HG02610 (cell line): ENCODE data around the gene DHX30.
"Not testable (repeated sequence)": the region's sequence is repeated elsewhere in the genome, so short reads cannot be mapped to it uniquely, and the experiment has no call there.

Experiments
- ATAC-seq: cut with Tn5 transposase; IDR thresholded peaks from one replicate; pipeline ENCODE4 v1.9.1; 2021; ENCODE audit warnings: mild to moderate bottlenecking, moderate library complexity; ENCODE audit not compliant: unreplicated experiment

The DHX30 gene

DNA sequence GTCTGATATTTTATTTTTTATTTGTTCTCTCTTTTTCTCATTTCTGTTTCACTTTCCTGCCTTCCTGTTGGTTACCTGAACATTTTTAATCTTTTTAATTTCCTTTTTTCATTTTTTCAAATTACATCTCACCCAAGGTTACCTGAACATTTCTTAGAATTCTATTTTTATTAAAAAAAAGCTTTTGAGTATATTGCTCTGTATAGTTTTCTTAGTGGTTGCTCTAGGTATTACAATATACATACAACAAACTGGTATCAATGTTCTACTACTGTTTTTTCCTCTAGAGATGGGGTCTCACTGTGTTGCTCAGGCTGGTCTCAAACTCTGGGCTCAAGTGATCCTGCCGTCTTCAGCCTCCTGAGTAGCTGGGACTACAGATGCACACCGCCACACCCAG is 79.4 kb downstream of the DHX30 start:
- ATAC-seq, result no peak

DNA sequence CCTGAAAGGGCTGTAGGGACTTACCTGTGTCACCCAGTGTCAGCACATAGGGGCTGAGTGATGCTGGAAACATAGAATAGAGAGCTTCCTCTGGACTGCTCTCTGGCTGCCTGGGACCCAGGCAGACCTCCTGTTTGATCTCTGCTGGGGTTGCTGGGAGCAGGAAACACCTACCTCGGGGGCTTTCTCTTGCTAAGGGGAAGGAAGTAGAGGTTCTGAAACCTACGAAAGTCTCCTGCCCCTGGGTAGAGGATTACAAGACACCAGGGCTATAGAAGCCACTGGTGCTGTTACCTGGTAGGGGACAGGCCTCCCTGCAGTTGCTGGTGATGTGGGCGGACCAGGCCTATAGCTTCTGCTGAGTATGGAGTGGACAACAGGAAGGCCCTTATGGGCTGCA is 81.7 kb downstream of the DHX30 start:
- ATAC-seq, result no peak

DNA sequence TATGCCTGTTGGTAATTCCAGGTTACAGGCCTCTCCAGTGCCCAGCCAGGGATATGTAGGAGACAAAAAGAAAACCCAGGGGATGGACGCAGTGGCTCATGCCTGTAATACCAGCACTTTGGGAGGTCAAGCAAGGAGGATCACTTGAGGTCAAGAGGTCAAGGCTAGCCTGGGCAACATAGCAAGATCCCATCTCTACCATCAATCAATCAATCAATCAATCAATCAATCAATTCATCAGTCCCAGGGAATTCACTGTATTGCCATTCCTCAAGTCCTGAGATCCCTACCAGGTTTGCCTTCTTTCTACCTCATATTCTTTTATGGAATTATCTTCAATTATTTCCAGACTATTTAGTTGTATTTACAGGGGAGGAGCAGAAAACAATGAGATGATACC is 82.2 kb downstream of the DHX30 start:
- ATAC-seq, result no peak

DNA sequence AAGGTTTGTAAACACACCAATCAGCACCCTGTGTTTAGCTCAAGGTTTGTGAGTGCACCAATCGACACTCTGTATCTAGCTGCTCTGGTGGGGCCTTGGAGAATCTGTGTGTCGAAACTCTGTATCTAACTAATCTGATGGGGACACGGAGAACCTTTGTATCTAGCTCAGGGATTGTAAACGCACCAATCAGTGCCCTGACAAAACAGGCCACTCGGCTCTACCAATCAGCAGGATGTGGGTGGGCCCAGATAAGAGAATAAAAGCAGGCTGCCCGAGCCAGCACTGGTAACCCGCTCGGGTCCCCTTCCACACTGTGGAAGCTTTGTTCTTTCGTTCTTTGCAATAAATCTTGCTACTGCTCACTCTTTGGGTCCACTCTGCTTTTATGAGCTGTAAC is 85.1 kb downstream of the DHX30 start:
- ATAC-seq, result not testable (repeated sequence)

DNA sequence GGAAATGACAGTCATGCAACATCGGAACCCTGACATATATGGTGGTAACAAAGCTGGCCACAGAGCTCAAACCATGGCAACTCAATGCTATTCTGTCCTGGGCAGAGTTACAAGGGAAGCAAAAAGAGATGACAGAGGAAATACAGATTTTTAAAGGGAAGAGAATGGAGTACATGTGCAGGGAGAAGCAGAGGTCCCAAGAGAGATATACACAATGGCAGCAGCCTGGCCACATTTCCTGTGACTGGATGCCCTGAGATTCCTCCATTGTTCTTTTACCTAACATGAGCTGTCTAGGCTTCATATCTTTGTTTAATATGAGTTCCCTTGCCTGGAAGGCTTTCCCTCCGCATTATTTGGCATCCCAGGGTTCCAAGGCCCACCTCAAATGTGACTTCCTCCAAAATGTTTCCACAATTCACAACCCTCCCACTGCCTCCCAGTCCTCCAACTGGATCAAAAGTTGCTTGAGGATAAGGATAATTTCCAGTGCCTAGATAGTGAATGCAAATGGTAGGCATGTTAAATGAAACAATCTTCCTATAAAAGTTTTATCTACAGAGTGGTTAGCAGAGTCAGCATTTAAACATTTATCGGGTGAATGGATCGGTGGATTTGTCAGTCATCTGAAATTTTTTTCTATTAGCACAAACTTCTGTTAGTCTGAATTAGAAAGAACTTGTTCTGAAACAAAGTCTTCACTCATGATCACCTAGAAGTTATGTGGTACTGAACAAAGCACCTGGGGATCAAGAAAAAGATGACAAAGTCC is 86.2 kb downstream of the DHX30 start:
- no peak for ATAC-seq

DNA sequence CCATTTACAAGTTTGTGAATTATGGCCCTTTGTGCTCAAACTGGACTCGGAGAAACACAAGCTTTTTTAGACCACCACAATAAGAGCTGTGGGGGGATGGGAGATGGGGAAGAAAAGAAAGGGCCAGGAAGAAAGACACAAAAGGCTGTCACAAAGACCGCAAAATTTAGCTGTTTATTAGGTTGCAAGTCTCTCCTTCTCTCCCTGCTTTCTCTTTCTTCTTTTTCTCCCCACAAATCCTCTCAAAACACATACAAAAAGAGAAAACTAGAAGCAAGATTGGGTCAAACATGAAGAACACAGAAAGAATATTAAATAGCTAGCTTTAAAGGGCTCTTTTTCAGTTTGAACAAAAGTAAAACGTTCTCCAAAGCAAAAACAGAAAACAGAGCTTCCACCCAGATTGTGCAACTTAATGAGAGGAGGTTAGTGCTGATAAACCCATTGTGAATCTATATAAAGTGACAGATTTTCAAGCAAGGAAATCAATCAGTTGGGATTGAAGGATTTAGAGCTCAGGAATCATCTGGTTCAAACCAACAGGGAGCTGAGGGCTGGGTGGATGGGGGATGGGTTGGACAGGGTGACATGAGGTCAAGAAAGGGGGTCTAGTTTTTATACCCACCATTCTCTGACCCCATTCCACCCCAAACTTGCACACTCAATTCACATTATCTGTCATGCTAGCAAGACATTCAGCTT is 87.3 kb downstream of the DHX30 start:
- no peak for ATAC-seq

DNA sequence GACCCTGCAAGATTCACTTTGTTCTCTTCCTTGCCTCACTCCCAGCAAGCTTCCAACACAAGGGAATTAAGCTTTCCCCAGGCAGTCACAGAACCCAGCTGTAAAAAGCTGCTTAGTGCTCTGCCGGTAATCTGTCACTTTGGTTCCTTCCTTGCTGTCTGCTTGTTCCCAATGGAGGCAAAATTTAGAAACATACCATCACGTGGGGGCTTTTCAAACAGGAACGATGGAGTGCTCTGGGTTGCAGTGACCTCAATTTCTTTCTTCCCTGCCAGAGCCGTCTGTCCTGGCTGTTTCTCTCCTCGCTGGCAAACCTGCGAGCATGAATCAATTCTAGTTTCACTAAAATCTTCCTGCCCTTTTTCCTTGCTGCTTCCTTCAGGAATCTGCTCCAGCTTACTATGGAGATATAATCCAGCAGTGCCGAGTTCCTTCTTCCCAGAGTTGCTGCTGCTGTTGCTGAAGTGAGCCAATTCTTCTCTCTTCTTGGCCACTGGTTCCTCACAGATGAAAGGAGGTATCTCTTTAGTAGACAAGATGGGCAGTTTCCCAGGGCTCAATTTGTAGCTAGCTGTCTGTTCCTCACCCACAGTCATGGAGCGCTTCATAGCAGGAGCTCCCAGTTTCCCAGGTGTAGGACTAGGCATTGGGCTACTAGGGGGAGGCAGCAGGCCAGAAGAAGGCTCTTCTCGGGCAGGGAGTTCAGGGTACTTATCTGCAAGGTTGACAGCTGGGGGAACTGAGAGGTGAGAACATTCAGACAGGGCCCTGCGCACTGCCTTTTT is 88.1 kb downstream of the DHX30 start:
- ATAC-seq, result no peak

DNA sequence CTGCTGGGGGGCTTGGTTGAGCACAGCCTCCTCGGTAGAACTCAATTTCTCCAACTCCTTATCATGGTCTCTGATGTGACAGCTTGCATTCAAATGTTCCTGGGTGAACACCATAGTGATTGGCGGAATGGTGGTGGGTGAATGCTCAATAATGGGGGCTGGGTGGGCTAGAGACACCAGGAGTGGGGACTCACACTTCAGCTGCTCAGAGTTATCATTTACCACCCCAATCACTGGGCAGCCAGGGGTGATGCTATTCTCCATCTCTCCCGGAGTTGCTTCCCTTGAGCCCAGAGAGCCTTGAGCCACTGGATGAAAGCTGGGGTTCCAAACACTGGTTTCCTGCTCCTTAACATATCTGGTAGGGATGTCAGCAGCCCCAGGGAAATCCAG is 88.7 kb downstream of the DHX30 start:
- no peak for ATAC-seq

DNA sequence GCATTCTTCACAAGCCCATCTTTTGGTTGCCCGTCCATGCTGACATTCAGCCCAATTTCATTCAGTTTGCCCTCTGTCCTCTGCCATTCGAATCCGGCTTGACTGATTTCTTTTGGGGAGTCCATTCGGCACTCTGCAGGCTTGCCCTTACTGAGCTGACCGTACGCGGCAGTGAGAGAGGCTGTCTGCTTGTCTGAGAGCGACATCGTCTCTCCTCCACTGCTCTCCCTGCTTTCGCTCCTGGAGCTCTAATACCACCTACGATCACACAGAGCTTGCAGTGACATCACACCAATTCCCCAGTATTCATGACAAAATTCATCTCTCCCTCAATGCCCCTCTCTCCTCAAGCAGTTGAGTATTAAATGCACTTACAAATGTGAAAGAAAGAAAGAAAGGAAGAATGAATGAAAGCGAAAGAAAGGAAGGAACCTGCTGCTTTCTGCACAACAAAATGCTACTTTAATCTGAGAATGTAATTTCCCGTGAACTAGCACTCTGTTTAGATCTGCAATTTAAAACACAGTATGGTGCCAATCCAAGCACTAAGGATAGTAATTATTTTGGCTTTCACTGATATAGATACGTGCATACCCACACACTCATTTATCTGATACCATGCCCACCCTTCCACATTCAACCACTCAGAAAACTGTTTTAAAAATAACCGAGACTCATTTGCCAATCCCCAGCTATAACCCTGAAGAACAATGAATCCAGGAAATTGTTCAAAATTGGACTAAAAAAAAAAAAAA is 89.5 kb downstream of the DHX30 start:
- no peak for ATAC-seq

DNA sequence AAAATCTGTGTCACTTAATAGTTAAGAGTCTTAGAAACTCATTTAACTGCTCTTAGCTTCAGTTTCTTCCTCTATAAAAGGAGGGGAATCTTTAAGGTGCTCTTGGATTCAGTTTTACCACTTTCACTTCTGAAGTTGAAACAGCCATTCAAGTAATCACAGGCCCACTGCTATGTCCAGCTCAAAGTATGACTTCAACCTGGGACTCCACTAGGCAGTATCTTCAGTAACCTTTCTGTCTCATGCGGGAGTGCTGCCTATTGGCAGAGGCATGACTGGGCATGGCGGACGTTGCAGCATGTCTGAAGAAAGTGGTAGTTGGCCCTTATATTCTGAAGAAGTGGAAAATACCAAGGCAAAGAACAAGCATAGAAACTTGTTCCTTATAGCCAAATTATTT is 92.3 kb downstream of the DHX30 start:
- ATAC-seq, result no peak

DNA sequence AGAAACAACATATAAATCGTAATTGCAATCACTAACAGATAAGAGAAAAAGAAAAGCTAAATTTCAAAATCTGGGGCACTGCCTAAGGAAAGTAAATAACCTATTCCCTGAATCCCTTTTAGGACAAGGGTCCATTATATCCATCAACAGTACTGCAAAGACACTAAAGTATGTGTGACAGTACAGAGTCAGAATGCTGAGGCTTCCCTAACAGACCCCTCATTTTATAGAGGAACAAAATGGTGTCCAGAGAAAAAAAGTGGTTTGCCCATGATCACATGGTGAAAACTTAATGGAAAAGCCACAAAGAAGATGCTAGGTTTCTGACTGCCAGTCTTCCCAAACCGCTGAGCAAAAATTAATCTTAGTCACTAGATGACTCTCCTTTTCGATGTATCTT is 93.8 kb downstream of the DHX30 start:
- ATAC-seq, result no peak

DNA sequence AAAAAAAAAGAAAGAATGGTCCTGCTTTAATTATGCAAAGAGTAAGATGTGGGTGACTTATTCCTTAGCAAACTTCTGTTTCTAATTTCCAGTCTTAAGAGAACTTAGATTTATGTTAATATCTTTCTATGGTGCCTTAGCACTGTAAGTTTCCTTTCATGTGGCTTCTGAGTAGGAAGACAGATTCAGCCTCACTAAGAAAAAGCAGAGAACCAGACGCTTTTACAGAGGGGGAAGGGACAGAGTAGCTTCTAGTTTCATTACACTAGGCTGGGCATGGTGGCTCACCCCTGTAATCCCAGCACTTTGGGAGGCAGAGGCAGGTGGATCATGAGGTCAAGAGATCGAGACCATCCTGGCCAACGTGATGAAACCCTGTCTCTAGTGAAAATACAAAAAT is 95.0 kb downstream of the DHX30 start:
- ATAC-seq, result no peak

DNA sequence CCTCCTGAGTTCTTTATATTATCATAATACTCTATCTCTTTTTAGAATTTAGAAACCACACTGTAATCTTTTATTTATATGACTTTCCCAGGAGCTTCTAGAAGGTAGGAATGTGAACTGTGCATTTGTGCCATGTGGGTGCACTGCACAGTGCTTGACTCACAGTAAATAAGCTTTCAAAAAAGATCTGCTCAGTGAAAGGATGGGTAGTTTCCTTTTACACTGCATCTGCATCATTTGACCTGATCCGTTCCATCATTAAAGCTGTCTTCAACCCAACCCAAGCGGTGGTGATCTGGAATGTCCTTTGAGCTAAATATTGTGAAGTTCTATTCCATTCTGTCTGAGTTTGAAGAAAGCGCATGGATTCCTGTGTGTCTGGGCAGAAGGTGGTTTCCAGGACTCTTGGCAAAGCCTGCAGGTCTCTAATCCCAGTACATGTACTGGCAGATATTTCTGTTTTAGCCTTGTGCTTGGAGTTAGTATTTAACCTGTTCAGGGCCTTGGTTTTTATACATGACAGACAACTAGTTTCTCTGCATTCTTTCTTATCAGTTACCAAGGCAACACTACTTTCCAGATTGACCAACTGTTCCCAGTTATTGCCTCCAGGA is 96.7 kb downstream of the DHX30 start:
- ATAC-seq, result no peak
